Stimulated activated CD8-positive, alpha-beta memory T cell treated with anti-CD3 and anti-CD28 coated beads, Interleukin-7, amount 100 ng/mL, for 48 hours (primary cell): ENCODE data around the gene CNNM1.

Experiments
- DNase-seq, 2 donors: peaks; one replicate each; pipeline ENCODE4 v3.0.0-alpha.2; 2020; ENCODE audit warnings: low read depth in 1 of 2; ENCODE audit errors: extremely low read depth in 1 of 2

Gene CNNM1

DNA sequence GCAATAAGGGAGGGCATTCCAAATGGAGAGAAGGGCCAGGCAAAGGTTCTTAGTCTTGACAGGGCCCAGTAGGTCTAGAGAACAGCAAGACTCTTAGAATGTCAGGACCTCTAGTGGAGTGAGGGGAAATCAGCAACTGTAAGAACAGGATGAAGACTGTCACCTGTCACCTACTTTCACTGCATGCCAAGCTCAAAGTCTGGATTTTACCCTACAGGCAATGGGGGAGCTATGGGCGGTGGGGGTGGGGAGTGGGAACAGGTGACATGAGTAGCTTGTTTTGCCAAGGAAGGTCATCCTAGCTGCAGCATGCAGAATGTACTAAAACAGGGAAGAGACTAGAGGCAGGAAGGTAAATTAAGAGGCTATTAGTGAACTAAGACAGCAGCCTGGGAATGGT is 82.9 kb downstream of the CNNM1 start:
- DNase-seq: no peak

DNA sequence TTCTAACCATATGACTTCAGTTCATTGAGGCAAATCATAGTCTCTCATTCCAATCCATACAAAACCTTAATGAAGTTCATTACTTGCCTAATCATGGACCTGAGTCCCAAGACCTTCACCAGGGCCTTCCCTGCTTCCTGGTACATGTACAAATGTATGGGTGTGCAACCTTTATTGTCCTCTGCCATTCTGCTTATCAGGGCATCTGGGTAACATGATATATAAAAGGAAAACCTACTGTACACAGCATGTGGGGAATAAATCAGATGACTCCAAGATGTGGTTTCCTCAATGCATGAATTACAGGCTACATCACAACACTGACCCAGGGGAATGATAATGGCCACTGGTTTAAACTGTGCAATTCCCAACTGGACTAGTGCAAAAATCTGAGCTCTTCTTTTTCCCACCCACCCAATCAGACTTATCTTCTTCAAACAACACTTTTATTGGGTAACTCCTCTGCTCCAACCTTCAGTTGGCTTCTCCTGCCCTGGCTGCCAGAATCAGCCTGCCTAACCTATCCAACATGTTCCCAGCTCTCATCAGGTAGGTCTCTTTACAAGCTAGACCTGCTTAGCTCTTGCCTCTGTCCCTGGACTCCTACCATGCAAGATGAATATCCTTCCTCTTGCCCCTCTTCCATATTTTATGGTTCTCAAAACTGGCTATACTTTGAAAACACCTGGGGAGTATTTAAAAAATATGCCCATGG is 89.9 kb downstream of the CNNM1 start:
- no peak for DNase-seq

DNA sequence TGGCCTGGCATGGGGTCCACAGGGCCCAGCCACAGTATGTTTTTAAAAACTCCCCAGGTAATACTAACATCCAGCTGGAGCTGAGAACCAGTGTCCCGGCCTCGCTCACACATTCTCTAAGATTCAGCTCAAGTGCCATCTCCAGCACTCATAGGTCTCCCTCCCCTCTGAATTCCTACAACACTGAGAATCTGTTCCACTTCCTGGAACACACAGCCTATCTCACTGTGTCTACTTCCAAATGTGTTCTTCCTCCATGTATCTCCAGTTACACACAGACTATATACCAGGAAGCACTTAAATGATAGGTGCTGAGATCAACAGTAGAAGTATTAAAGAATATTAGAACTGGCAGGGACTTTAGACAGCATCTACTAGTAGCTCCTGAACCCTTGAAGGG is 90.5 kb downstream of the CNNM1 start:
- no peak for DNase-seq

DNA sequence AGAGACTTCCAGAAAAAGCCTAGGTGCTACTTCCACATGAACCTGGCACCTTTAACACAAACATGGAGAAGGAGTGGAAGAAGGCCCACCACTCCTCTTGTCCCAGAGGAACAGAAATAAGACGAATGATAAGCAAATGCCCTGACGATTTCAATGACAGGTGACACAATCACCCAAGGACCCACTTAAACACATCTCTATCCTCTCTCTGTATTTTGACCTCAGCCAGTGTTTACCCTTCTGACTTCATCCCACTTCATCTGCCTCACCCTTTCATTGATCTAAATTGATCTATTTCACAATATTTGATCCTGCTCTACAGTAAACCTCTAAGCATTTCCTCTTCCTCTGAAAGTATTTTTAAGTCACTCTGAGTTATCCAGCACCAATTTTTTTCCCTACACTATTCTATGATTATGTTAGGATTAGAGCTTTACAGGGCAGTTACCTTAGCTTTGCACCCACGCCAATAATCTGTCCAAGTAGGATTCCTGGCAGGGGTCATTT is 92.1 kb downstream of the CNNM1 start:
- no peak for DNase-seq

DNA sequence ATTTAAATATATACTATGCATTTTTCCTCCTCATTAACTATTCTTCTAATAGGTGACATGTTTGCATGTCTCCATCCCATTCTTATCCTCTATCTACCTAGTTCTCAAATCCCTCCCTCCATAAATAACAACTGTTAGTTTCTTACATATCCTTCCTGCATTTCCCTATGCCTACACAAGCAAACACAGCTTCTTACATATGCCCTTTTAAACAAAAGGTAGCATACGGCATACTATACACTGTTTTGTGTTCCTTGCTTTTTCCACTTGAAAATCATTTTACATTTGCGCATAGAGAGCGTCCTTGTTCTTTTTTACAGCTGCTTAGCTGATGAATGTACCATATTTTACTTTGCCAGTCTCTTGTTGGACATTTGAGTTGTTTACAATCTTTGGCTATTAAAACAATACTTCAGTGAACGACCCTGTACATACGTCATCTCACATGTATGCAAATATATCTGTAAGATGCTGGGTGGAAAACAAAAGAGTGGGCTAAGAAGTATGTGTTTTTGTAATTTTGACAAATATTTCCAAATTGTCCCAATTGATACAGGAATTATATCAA is 93.5 kb downstream of the CNNM1 start:
- no peak for DNase-seq

GRCh38 chr10:99424656-99425055 is 95.5 kb downstream of the CNNM1 start:
- no peak for DNase-seq

GRCh38 chr10:99425204-99425603 is 96.0 kb downstream of the CNNM1 start:
- no peak for DNase-seq

DNA sequence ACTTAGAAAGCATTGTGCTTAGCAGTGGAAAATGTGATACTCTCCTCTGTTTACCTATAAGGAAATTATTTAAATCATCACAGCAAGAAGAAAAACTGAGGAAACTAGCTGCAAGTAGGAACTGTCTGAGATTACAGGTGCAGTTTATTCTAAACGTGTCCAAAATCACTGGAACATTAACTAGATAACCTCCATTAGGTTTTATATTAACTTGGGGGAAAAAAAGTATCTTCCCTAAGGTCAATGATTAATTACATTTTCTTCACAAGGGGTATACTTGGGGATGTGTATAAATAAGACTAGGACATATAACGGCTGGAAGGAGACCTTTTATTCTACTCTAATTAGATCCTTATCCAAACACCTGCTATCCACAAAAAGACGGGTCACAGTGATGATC is 97.5 kb downstream of the CNNM1 start:
- DNase-seq: no peak

- DNase-seq: no peak
These were observed 98.5 kb downstream of the CNNM1 start for GRCh38 chr10:99427566-99428190.

GRCh38 chr10:99429517-99430095 is 100.5 kb downstream of the CNNM1 start:
- DNase-seq: no peak

DNA sequence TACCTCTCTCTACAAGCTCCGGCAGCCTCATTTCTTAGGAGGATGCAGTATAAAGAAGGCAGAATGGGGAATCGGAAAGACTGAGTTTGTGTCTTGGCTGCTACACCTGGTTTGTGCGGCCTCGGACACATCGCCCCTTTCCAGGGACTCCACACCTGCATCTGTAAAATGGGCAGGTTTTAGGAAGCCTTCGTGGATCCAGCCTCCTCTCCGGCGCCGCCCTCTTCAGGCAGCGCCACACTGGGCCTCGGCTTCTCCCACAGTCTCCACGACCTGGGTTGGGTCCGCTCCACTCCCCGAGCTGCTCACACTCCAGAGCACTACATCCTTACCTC is 100.9 kb downstream of the CNNM1 start:
- DNase-seq: no peak

GRCh38 chr10:99430451-99431189 is 101.5 kb downstream of the CNNM1 start, which contains the start of gene GOT1:
TSS of gene GOT1 (minus strand) at chr10:99430624. CDS start at chr10:99430565, 59 bp downstream.
- DNase-seq: peak; percentile 80 to 96

DNA sequence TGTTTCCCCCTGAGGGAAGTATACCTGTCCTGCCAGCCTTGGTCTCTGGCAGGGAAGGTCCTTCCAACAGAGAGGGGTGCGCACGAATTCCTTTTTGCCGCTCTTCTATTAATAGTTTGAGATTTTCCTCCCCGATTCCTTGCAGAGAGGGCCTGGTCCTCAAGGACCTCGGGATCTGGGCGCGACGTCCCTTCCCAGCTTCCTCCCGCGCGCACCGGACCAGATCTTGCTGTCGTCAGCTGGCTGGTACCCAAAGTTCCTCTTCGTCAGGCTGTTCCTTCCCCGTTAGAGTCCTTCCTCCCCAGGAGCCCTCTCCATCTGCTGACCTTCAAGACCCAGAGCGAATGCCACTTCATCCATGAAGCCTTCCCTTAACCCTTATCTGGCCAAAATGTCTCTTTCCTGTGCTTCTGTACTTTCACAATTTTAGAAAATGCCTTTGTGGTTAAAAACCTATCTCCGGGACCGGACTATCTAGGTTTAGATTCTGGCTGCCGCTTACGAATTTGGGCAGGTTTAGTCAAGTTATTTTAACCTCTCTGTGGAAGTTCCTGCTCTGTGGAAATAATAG is 102.1 kb downstream of the CNNM1 start:
- DNase-seq: no peak

- no peak for DNase-seq
These were observed 102.9 kb downstream of the CNNM1 start for GRCh38 chr10:99432047-99432446.

DNA sequence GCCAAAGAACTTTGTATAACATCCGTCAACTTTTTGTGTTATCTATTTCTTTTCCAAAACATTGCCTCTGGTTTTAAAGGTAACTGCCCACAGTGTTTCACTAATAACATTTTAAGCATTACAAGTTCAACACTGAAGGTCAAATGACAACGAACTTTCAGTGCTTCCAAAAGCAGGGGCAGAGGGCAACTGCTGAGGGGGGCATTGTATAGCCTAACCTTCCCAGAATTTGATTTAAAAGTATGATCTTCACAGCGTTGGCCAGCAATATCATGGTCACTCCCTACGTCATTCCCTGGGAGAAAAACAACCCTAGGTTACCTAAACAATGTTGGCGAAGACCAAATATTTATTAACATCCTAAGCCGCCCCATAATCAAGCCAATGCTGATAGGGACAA is 103.7 kb downstream of the CNNM1 start:
- DNase-seq: no peak

- no peak for DNase-seq
These were observed 104.3 kb downstream of the CNNM1 start for GRCh38 chr10:99433378-99434020.

- DNase-seq: no peak
These were observed 107.0 kb downstream of the CNNM1 start for GRCh38 chr10:99435986-99436638.

DNA sequence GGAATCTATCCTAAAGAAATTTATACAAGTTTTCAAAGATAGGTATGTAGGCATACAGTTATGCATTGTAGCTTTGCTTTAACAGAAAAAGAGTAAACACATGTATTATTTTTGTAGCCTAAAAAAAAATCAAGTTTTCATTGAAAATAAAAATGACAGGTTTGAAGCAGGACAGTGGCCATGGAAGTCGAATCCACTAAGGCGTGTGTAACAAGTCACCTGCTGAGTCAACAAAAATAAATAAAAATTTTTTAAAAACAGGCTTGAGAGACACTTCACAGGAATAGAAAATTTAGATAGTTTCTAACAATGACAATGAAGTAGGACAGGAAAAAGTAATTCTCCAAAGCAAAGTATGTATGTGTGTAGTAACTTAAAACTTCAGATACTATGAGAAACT is 109.7 kb downstream of the CNNM1 start:
- DNase-seq: no peak

DNA sequence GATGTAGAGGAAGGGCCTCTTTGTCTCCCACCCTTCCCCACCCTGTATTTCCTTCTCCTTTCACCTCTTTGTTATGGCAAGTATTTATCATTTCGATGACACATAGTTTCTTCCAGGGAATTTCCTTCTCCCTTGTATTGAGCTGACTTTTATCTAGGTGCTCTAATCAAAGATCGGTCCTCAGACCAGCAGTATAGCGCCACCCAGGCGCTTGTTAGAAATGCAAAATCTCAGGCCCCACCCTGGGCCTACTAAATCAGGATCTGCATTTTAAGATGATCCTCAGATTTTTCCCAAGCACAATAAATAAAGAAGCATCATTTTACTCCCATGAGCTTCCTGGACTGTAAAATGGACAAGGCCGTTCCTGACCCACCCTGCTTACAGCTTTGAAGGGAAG is 113.2 kb downstream of the CNNM1 start:
- DNase-seq: no peak

GRCh38 chr10:99443500-99443899 is 114.3 kb downstream of the CNNM1 start:
- DNase-seq: no peak
